Activated CD8-positive, alpha-beta memory T cell treated with anti-CD3 and anti-CD28 coated beads for 24 hours (primary cell): ENCODE measurements around the gene PECR.

Source experiments
- DNase-seq: peaks from one replicate; pipeline ENCODE4 v3.0.0-alpha.2; 2020

The PECR gene

GRCh38 chr2:216069028-216069427 is 12.6 kb downstream of the PECR start:
- DNase-seq, result no peak

- DNase-seq, result no peak
These were observed 15.4 kb downstream of the PECR start for GRCh38 chr2:216066230-216066629.

- no peak for DNase-seq
These were observed 16.9 kb downstream of the PECR start for GRCh38 chr2:216064665-216065064.

GRCh38 chr2:216064014-216064630 is 17.5 kb downstream of the PECR start:
- DNase-seq, result no peak

- no peak for DNase-seq
These were observed 22.3 kb downstream of the PECR start for GRCh38 chr2:216059233-216059834.

GRCh38 chr2:216057688-216058193 is 23.9 kb downstream of the PECR start:
- peak; percentile 80 for DNase-seq

GRCh38 chr2:216056739-216057138 is 24.9 kb downstream of the PECR start:
- no peak for DNase-seq

- no peak for DNase-seq
These were observed 25.9 kb downstream of the PECR start for GRCh38 chr2:216055680-216056079.

- no peak for DNase-seq
These were observed 29.2 kb downstream of the PECR start for GRCh38 chr2:216052420-216052819.

- no peak for DNase-seq
These were observed 30.3 kb downstream of the PECR start for GRCh38 chr2:216051350-216051749.

GRCh38 chr2:216049452-216049851 is 32.2 kb downstream of the PECR start:
- no peak for DNase-seq

GRCh38 chr2:216047397-216047796 is 34.2 kb downstream of the PECR start:
- DNase-seq, result no peak

- DNase-seq, result no peak
These were observed 36.6 kb downstream of the PECR start for GRCh38 chr2:216044883-216045486.

GRCh38 chr2:216043949-216044348 is 37.7 kb downstream of the PECR start:
- no peak for DNase-seq

- no peak for DNase-seq
These were observed 40.2 kb downstream of the PECR start for GRCh38 chr2:216041438-216041837.

- DNase-seq, result no peak
These were observed 41.7 kb downstream of the PECR start for GRCh38 chr2:216039918-216040317.

GRCh38 chr2:216034065-216034464 is 47.5 kb downstream of the PECR start:
- peak; percentile 94 for DNase-seq

GRCh38 chr2:216033403-216033802 is 48.2 kb downstream of the PECR start:
- no peak for DNase-seq

- DNase-seq, result no peak
These were observed 49.5 kb downstream of the PECR start for GRCh38 chr2:216031960-216032689.

GRCh38 chr2:216030216-216030615 is 51.4 kb downstream of the PECR start:
- no peak for DNase-seq

- no peak for DNase-seq
These were observed 52.0 kb downstream of the PECR start for GRCh38 chr2:216029416-216030129.

- no peak for DNase-seq
These were observed 56.8 kb downstream of the PECR start for GRCh38 chr2:216024779-216025336.
